NT2/D1 (cell line): ENCODE data around the gene COLEC11.

Source experiments
- YY1 ChIP-seq: IDR thresholded peaks from 2 replicates; pipeline ENCODE4 v1.6.1; 2011; ENCODE audit not compliant: insufficient read length, insufficient read depth
- ZNF274 ChIP-seq: IDR thresholded peaks from 2 replicates; pipeline ENCODE4 v1.6.1; 2011; ENCODE audit warnings: mild to moderate bottlenecking, low read depth, low read length

DNA sequence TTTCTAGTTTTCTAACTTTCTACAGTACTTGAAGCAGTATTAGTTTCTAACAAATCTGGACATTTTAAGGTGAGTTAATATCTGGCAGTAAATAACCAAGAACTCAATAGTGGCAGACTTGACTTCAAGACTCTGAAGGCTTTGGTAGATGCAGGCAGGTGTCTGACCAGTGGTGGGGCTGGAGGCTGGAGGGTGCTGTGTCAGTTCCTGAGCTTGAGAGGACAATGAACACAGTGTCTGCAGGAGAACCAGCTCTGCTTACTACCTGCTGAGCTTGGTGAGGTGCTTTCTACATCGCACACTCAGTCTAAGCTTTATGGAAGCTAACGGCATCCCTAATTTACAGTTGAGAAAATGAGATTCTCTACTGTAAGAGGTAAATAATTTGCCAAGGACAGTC is 84.3 kb downstream of the COLEC11 start:
- no peak for TF ChIP-seq ZNF274
- TF ChIP-seq YY1, result no peak
